Measurements from ENCODE around the gene PRKN.

- TF ChIP-seq CTCF (IDR thresholded peaks at IDR 0.05; ENCODE audit: extremely low read depth in 1 of 2, insufficient read depth in 1 of 2, low read depth in 1 of 2, low read length in 2 of 2) (no peak), POLR2A (IDR thresholded peaks at IDR 0.05; ENCODE audit: low read depth, low read length) (no peak), EZH2 (IDR thresholded peaks at IDR 0.05; ENCODE audit: borderline replicate concordance, low read depth, low read length, severe bottlenecking) (no peak)
Observed at GRCh38 chr6:161882196-161882765, 845.3 kb downstream of the PRKN start.

Measured in endothelial cell of umbilical vein (primary cell).